SIG-M5 treated with dmso at 0.1 percent for 504 hours (cell line): ENCODE data around the gene LBH.

Experiments used
- DNase-seq: peaks from one replicate; lab custom pipeline; 2025; ENCODE audit not compliant: unreplicated experiment; lab: John Stamatoyannopoulos, UW

LBH gene

GRCh38 chr2:30300456-30301221 lies 69.3 kb downstream of the LBH start:
- DNase-seq = no peak

GRCh38 chr2:30301551-30301950 lies 70.2 kb downstream of the LBH start:
- DNase-seq = no peak

- DNase-seq = no peak
These were observed 71.2 kb downstream of the LBH start for GRCh38 chr2:30302566-30302965.

GRCh38 chr2:30303095-30303494 lies 71.8 kb downstream of the LBH start:
- no peak for DNase-seq

DNA sequence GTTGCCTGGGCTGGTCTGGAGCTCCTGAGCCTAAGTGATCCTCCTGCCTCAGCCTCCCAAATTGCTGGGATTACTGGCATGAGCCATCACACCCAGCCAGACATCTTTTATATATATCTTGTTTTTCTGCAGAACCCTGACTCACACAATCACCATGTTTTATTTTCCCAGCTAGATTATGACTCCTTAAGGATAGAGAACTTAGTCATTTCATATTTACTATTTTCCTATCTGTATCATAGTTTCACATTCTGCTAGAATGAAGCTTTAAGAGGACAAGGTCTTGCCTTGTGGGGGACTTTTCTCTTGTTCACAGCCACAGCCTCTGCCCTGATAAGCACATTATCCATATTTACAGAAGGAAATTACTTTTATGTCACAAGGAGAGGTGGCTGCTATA lies 73.9 kb downstream of the LBH start:
- DNase-seq = no peak

GRCh38 chr2:30306522-30306921 lies 75.2 kb downstream of the LBH start:
- DNase-seq = no peak

DNA sequence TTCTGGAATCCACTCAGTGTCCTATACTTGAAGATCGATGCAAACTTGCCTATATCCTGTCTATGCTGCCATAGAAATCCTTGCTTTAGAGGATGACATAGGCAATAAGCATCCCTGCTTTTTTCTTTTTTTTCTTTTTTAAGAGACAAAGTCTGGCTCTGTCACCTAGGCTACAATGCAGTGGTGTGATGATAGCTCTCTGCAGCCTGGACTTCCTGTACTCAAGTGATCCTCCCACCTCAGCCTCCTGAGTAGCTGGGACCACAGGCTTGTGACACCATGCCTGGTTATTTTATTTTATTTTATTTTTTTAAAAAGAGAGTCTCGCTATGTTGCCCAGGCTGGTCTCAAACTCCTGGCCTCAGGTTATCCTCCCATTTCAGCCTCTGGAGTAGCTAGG lies 76.9 kb downstream of the LBH start:
- no peak for DNase-seq
